Left renal pelvis (tissue), 4 donors: ENCODE results near the gene EDN2. TPM values are rescaled to one million over a fixed set of nuclear protein-coding genes. Genes with fewer than 3 reads are reported as not detected.

Experiments used
- DNase-seq, 4 donors: peaks; one replicate each; pipeline ENCODE4 v3.0.0-alpha.2; 2013; ENCODE audit warnings: low read depth in 4 of 4, low spot score in 3 of 4
- polyA plus RNA-seq, 4 donors: library from polyadenylated mRNA; unstranded; fragments of 120-200 nt; gene quantifications; one replicate each; pipeline ENCODE4 v1.2.1, GENCODE V29; 2013; ENCODE audit not compliant: insufficient read length in 4 of 4

EDN2 gene
- polyA plus RNA-seq, 4 donors, result 0.11 to 6.6 (median 1.8) TPM

DNA sequence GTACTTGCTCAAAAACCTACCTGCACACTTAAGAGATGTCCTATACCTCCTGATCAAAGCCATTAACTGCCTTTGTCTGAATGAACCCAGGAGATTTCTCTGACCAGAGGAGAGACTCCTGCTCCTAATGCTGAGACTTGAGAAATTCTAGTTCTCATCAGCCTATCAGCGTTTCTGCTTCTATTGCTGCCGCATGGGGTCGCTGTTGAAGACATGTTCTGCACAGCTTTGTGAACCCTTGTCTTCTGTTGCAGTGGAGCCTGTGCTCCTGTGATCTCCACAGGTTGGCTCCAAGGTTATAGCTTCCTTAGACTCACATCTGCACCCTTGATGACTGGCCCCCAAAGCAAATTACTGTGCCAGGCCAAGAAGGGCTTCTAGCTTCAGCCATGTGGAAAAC, 40.2 kb downstream of the EDN2 start:
- DNase-seq, result no peak

DNA sequence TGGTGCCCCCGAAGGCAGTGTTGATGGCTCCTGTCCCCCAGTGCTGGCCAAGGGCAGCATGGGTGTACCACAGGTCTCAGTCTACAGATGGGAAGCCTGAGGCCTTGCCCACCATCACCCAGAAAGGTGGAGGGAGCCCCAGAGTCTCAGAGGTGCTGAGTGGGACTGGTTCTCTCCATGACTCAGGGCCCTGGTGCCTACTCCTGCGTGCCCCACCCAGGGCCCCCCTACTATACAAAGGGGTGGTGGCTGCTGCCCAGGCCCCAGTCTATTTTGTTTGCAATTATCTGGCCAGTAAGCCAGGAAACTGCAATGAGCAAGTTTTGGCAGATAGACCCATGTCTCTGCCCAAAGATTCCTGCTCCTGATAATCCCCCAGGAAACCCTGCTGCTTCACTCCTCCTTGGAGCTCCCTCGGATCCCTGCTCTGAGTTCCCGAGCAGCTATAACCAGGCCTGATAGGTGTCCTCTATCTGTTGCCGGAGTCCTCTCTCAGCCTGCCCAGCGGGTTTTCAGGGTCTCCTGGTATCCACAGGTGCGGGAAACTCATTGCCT, 41.7 kb downstream of the EDN2 start:
- DNase-seq, result no peak

DNA sequence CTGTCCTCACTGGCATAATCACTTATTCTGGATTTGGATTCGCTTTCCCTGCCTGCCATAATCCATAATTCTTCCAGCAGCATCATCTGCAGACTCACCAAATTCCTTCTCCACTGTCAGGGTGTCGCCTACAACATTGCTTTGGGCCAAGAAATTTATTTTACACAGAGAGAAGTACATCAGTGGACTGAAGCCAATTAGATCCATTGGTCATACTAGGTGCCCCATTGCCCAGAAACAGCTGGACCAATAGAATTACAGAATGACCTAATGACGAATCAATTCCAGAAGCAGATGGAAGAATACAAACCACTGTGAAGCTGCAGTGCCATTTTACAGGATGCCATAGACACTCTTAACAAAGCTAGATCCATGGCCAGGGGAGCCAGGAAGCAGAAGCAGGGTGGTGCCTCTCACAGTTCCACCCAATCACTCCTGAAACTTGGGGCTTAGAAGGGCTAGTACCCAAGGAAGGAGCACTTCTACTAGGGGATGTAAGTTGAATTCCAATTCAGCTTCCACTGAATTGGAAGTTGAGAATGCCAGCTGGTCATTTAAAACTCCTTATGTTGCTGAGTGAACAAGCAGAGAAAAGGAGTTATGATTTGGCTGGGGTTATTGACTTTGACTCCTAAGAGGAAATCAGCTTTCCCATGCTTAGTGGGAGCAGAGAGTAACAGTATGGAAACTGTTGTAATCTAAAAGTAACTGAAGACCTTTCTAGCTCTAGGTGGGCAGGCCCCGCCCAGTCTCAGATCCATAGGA, 44.0 kb downstream of the EDN2 start:
- no peak for DNase-seq

DNA sequence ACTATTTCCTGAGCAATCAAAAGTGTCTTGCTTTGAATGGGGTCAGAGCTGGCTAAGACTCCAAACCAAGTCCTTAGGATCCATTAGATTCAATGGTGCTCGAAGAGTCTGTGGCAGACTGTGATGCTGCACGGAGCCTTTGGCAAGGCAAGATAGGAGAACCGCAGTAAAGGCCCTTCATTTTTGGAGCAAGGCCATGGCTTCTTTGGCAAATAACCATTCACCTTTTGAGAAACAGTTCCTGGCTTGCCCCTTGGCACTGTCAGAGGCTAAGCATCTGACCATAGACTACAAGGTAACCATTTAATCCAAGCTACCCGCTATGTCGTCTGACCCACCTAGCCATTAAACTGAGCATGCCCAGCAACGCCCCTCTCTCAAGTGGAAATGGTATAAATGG, 45.2 kb downstream of the EDN2 start:
- no peak for DNase-seq

DNA sequence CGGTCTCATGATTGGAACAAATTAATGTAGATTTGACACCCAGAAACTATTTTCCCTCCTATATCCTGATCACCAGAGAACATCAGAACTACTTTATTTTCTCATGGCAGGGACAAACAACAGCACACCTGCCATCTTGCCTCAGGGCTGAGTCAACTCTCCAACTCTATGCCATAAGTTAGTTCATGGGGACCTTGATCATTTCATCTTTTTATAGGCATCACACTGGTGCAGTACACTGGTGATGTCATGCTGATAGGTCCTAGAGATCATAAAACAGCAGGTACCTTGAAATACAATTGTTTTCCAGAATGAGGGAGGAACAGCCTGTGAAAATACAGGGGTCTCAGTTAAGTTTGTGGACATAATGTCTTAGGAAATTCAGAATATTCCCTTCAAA, 45.8 kb downstream of the EDN2 start:
- no peak for DNase-seq

DNA sequence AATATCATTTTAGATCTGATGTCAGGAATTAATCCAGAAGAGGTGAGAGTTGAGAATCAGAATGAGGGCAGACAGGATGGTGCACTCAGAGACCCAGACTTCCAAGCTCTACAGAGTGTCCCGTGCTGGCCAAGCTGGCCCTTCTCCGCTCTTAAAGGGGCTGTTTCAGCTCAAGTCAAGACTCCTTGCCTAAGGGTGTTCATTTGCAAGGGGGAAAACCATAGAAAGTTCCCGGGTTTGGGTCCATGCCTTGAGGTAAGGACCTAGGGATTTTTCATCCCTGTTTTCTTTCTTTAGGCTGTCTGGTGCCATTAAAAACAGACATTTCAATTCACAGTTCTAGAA, 47.5 kb downstream of the EDN2 start:
- DNase-seq, result no peak

DNA sequence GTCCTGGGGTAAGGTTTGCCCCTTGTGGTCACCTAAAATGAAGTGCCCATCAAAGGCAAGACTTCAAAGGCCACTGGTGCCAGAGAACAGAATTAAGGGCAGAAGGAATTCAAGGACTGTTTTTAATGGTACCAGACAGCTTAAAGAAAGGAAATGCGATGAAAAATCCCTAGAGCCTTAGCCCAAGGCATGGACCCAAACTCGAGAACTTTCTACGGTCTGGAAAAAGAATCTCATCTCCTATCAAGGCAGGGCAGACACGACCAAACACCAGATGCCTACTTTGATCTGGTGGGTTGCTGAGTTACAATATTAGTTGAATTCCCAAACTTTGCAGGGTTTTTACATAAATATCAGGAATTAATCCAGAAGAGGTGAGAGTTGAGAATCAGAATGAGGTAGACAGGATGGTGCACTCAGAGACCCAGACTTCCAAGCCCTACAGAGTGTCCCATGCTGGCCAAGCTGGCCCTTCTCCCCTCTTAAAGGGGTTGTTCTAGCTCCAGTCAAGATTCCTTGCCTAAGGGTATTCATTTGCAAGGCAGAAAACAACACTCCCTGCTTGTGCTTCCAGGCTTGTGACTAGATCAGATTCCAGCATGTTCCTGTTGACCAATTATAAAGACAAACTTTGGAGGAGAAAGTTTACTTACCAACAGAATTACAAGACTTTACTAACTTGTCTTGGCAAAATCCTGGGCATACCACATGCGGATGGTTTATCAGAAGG, 48.0 kb downstream of the EDN2 start:
- DNase-seq, result no peak

DNA sequence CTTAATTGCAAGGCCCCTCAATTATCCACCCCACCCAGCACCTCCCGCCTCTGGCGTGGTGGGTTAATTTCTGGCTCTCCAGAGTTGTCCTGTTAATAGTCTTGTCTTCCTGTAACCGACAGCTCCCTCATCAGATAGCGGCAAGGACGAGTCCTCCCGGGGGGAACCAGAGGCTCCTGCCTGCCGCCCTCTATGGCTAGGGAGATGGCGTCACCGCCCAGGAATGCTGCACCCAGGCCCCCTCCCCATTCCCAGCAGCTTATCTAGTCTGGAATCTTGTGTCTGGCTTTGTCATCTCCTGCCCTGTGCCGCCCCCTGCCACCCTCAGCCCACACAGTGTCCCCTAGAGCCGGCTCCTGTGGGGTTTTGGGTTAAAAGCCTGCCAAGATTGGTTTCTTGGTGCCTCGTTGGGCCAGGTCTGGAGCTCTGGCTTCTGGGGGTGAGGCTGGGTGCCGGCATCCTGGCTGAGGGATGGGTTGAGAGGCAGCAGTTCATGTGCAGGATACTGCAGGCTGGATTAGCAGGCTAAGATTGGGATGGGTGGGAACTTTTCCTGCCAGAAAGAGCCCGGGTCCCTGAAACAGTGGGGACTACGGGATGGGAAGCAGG, 48.8 kb downstream of the EDN2 start:
- DNase-seq, result no peak

DNA sequence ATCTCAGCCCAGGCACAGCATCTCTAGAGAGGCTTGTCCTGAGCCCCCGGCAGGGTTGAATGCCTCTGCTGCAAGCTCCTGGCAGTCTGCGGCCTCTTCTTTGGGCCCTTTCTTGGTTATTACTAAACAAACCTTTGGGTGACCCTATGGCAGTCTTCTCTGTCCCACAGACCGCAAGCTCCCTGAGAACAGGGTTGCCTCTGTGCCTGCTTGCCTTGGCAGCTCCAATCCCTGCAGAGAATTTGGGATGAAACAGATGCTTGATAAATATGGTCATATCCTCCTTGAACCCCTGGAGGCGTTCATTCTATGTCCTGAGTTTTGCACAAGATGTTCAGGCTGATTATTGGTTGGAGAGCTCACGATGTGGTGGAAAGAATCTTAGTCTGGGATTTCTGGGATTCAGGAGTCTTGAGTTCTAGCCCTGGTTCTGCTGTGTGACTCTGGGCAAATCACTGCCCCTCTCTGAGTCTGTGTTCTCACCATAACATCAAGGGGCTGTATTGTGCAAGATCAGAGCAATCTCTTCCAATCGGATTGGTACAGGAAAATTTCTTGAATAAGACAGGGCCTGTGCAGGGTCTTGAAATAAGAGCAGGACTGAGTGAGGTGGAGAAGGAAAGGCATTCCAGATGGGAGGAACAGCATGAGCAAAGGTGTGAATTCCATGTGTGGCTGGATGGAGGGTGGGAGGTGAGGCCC, 49.6 kb downstream of the EDN2 start:
- DNase-seq, result no peak

DNA sequence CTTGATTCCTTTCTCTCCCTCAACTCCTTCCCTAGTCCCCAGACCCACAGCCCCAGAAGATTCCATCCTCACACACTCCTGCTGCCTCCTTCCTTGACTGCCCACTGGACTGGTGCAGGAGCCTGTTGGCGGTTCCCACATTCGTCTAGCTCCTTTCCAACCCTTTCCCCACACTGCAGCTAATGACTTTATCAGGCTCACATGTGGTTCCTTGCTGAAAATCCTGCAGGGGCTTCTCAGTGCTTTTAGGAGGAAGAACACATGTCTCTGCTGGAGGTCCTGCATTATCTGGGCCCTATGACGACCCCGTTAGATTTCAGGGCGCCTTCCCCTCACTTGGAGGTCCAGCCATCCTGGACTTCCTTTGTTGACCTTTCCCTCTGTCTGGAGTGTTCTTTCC, 50.2 kb downstream of the EDN2 start:
- DNase-seq, result no peak

DNA sequence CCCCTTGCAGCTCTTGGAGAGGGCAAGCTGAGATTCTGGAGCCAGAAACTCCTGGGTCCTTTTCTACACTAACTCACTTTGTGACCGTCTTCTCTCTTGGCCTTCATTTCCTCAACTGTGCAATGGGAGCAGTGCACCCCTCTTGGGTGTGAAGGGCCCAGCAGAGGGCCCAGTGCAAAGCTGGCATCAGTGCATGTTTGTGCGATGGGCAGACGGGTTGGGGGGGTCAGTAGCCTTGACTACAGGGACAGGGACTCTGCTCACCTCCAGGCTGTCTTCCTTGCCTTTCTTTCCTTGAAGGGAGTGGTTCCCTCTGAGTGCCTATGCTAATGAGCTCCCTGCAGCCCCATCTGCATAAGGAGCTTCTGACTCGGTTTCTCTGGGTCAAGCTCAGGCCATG, 51.0 kb downstream of the EDN2 start:
- no peak for DNase-seq

DNA sequence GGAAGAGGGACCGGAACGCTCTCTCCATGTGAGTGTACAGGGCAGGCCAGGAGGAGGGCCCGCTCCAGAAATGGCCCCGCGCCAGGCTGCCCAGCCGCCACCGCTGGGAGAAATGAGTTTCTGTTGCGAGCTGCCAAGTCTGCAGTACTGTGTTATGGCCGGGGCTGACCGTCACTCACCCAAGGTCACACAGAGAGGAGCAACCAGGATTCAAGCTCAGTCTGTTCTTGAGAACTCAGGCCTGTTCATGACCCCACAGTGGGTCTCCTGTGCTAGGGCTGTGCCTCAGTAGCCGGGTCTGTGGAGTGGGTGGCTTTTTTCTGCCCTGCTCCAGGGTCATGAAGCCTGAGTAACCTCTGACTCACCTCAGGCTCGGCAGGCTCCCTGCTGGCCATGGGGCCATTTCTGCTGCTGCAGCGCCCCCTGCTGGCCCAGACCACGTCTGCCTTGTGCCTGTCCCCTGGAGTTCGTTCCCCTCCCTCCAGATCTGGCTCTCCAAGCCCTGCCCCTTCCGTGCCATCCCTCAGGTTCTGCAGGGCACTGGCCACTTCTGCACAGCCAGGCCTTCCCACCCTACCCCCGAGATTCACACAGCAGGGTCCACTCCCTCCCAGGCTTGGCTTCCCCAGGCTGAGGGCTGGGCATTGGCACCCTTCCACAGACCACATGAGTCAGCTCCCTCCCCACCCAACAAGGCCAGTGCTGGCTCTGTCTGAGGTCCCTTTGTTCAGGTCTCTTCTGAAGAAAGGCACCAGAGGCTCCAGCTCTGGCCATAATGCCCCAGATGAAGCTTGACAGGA, 51.8 kb downstream of the EDN2 start:
- peak in 1 of 4 donors; percentile 22 for DNase-seq

DNA sequence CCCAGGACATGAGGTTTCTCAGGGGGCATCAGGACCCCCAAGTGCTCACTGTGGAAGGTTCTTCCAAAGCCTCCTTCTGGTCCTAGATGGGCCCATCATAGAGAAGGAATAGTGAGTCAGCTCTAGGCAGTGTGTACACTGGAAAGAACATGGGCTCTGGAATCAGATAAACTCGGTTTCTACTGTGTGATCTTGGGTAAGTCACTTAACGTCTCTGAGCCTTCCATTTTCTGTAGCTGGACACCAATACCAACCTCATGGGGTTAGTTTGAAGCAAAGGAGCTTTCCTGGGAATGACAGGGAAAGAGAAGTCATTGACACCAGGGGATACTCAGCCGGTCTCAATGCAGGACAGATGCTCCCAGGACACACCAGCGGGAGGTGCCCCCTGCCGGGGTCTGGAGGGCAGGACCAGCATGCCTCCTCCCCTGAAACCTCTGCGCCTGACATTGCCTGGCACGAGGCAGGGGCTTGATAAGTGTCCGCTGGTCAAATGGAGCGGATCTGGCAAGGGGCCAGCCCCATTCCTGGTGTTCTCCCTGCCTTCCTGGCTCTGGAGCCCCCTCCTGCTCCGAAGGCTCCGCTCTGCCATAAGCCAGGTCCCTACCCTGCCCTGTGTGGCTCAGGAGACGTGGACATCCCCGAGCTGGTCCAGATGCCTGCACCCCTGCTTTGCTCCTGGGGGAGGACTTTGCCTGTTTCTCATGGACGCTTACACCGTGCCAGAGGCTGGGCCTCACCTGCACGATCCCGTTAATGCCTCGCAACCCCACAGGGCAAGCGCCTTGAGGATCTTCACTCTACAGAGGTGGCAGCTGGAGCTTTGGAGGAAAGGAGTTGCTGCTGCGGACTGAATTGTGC, 52.8 kb downstream of the EDN2 start:
- DNase-seq, result no peak

DNA sequence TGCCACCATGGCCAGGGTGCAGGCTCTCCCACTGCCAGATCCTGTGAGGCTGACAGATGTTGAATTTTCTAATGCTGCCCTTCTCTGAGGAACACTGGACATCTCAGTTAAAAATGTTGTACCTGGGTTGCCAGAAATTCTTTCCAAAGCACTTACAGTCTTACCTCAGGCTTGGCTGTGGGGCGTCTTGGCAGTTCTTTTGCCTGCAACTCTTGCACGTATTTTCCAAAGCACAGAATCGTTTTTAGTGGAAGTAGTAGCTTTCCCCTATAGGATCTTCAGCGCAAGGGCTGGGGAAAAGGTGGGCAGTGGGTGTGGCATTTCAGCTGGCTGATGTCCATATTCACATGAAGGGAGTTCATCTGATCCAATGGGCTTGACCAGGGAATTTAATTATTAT, 53.9 kb downstream of the EDN2 start:
- DNase-seq, result no peak

DNA sequence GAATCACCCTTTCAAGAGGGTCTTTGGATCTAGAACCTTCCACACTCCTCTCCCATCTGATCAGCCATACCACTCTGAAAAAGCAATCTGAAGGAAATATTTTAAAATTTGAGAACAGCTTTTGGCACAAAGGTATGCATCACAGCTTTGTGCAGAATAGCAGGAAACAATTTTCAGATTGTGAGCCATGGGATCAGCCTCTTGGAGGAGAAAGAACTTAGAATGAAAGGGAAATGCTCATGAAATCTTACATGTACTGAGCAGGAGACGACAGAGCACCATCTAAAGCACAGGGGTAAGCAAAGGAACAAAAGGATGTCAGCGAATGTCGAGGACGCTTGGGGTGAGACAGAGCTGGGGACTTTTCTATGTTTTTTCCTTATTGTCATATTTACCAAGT, 54.4 kb downstream of the EDN2 start:
- no peak for DNase-seq

DNA sequence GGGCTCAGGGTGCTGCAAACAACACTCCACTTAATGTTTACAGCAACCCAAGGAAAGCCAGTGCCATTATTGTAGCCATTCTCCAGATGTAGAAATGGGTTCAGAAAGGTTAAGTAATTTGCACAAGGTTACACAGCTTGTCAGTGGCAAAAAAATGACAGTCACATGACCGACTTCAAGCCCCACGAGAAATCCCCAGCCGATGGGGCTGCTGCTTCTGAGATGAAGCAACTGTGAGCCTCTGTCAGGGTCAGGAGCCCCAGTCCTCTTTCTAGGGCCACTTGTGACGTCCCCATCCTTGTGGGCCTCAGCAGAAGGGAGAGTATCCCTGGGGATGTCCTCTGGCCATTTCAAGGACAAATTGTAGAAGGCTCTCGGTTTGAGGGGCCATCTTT, 54.8 kb downstream of the EDN2 start:
- DNase-seq, result no peak
